IMR-90 (cell line): Measurements from ENCODE around the gene AGAP1. TPM values are rescaled to one million over a fixed set of nuclear protein-coding genes. Genes with fewer than 3 reads are reported as not detected.

Experiments
- ATAC-seq: fragments of 200-7000 bp; cut with Tn5 transposase; 2 replicates; pipeline ENCODE4 v1.9.1; 2020; ENCODE audit warnings: low read depth, mild to moderate bottlenecking, moderate library complexity
- BruUV-seq: library from RNA; stranded (reverse); fragments of 400-500 nt; replicated peaks from 2 replicates; lab custom pipeline; 2021; lab: Mats Ljungman, UMichigan
- CTCF ChIA-PET: fragments of 300-600 bp; formaldehyde crosslinking; extraction: SDS; loops from one replicate; lab custom pipeline; 2021; ENCODE audit warnings: antibody characterized with exemption; lab: Yijun Ruan, JAX
- POLR2A ChIA-PET: fragments of 300-600 bp; sonication (Branson Sonifier 250); formaldehyde crosslinking; loops from one replicate; lab custom pipeline; 2022; ENCODE audit warnings: antibody characterized with exemption; ENCODE audit not compliant: unreplicated experiment; lab: Charles Lee
- DNase-seq: peaks from one replicate; pipeline ENCODE4 v3.0.0; 2013
- H2AFZ ChIP-seq: replicated peaks from 2 replicates; pipeline ENCODE3; 2013; ENCODE audit warnings: low read length, mild to moderate bottlenecking; ENCODE audit not compliant: poor library complexity
- H2AK5ac ChIP-seq: 2 replicates; pipeline ENCODE4 v1.6.1; 2013; ENCODE audit warnings: low read depth, low read length, inconsistent platforms
- H2AK9ac ChIP-seq: replicated peaks from 2 replicates; pipeline ENCODE3; 2013; ENCODE audit warnings: mild to moderate bottlenecking, low read depth, low read length, moderate library complexity; ENCODE audit not compliant: poor library complexity
- H2BK120ac ChIP-seq: 2 replicates; pipeline ENCODE4 v1.6.1; 2013; ENCODE audit warnings: low read depth, low read length, inconsistent platforms
- H2BK15ac ChIP-seq: 3 replicates; pipeline ENCODE4 v1.6.1; 2013; ENCODE audit warnings: low read depth, low read length, inconsistent platforms
- H2BK20ac ChIP-seq: 2 replicates; pipeline ENCODE4 v1.6.1; 2013; ENCODE audit warnings: low read depth, mild to moderate bottlenecking, inconsistent platforms, low read length, moderate library complexity
- H2BK5ac ChIP-seq: 2 replicates; pipeline ENCODE4 v1.6.1; 2013; ENCODE audit warnings: mild to moderate bottlenecking, low read depth, low read length, inconsistent platforms; ENCODE audit not compliant: poor library complexity, severe bottlenecking
- H3K14ac ChIP-seq: replicated peaks from 2 replicates; pipeline ENCODE4 v1.6.1; 2013; ENCODE audit warnings: low read depth, low read length, inconsistent platforms
- H3K18ac ChIP-seq: 2 replicates; pipeline ENCODE4 v1.6.1; 2013; ENCODE audit warnings: low read depth, low read length, control low read depth
- H3K23ac ChIP-seq: 2 replicates; pipeline ENCODE4 v1.6.1; 2013; ENCODE audit warnings: low read depth, low read length, inconsistent platforms
- H3K27ac ChIP-seq: 2 replicates; pipeline ENCODE4 v1.5.1; 2013; ENCODE audit warnings: mild to moderate bottlenecking, control low read depth, low read length; ENCODE audit not compliant: insufficient read depth
- H3K27me3 ChIP-seq: 2 replicates; pipeline ENCODE4 v1.6.1; 2013; ENCODE audit warnings: low read length; ENCODE audit not compliant: control insufficient read depth, insufficient read depth
- H3K36me3 ChIP-seq: 2 replicates; pipeline ENCODE4 v1.6.1; 2013; ENCODE audit warnings: low read length, mixed read lengths; ENCODE audit not compliant: control insufficient read depth, insufficient read depth
- H3K4ac ChIP-seq: 2 replicates; pipeline ENCODE4 v1.6.1; 2013; ENCODE audit warnings: low read depth, low read length, inconsistent platforms
- H3K4me1 ChIP-seq: 2 replicates; pipeline ENCODE4 v1.6.1; 2013; ENCODE audit warnings: low read length, mixed read lengths; ENCODE audit not compliant: control insufficient read depth, insufficient read depth
- H3K4me2 ChIP-seq: 2 replicates; pipeline ENCODE4 v1.6.1; 2013; ENCODE audit warnings: low read depth, mild to moderate bottlenecking, control low read depth, low read length, moderate library complexity
- H3K4me3 ChIP-seq: 2 replicates; pipeline ENCODE4 v1.5.1; 2013; ENCODE audit warnings: low read depth, mild to moderate bottlenecking, control low read depth, low read length, moderate library complexity; ENCODE audit not compliant: insufficient read depth
- H3K56ac ChIP-seq: 2 replicates; pipeline ENCODE4 v1.6.1; 2013; ENCODE audit warnings: low read length, inconsistent platforms; ENCODE audit not compliant: insufficient read depth; ENCODE audit errors: extremely low read depth
- H3K79me1 ChIP-seq, 2 experiments: 2 replicates each; pipeline ENCODE4 v1.6.1; 2013; ENCODE audit warnings: low read length in 2 of 2, inconsistent platforms in 1 of 2, low read depth in 1 of 2
- H3K9ac ChIP-seq: 2 replicates; pipeline ENCODE4 v1.6.1; 2013; ENCODE audit warnings: low read depth, low read length, control low read depth
- H3K9me1 ChIP-seq: 2 replicates; pipeline ENCODE4 v1.6.1; 2013; ENCODE audit warnings: low read length, inconsistent platforms; ENCODE audit not compliant: insufficient read depth
- H3K9me3 ChIP-seq: 2 replicates; pipeline ENCODE4 v1.6.1; 2013; ENCODE audit warnings: low read length; ENCODE audit not compliant: control insufficient read depth, insufficient read depth
- H4K20me1 ChIP-seq: 2 replicates; pipeline ENCODE4 v1.6.1; 2013; ENCODE audit warnings: low read length, inconsistent platforms; ENCODE audit not compliant: insufficient read depth
- H4K5ac ChIP-seq: 2 replicates; pipeline ENCODE4 v1.6.1; 2013; ENCODE audit warnings: mild to moderate bottlenecking, low read depth, low read length, control low read depth
- H4K8ac ChIP-seq, 2 experiments: 2 replicates each; pipeline ENCODE4 v1.6.1; 2013; ENCODE audit warnings: low read depth in 2 of 2, low read length in 2 of 2, control low read depth in 1 of 2, inconsistent platforms in 1 of 2
- H4K91ac ChIP-seq: 2 replicates; pipeline ENCODE4 v1.6.1; 2013; ENCODE audit warnings: low read depth, low read length, inconsistent platforms; ENCODE audit not compliant: insufficient read depth
- CHD1 ChIP-seq: IDR thresholded peaks from 2 replicates; pipeline ENCODE4 v1.6.1; 2012; ENCODE audit warnings: low read depth, low read length, improper control_type of control experiment
- FOS ChIP-seq: fragments of 150-350 bp; IDR thresholded peaks from 2 replicates; pipeline ENCODE4 v1.6.1; 2016; ENCODE audit warnings: low read depth, low read length
- MAFK ChIP-seq: IDR thresholded peaks from 2 replicates; pipeline ENCODE4 v1.6.1; 2012; ENCODE audit warnings: low read depth, low read length, improper control_type of control experiment
- MAZ ChIP-seq: IDR thresholded peaks from 2 replicates; pipeline ENCODE4 v1.6.1; 2012; ENCODE audit warnings: low read depth, mild to moderate bottlenecking, low read length, improper control_type of control experiment, moderate library complexity, borderline replicate concordance
- MXI1 ChIP-seq: IDR thresholded peaks from 2 replicates; pipeline ENCODE4 v1.6.1; 2012; ENCODE audit warnings: low read depth, mild to moderate bottlenecking, low read length, moderate library complexity, borderline replicate concordance
- POLR2A ChIP-seq: IDR thresholded peaks from 2 replicates; pipeline ENCODE4 v1.6.1; 2012; ENCODE audit warnings: mild to moderate bottlenecking, low read depth, low read length
- RAD21 ChIP-seq: IDR thresholded peaks from 2 replicates; pipeline ENCODE4 v1.6.1; 2012; ENCODE audit warnings: low read length, improper control_type of control experiment
- RFX5 ChIP-seq: IDR thresholded peaks from 2 replicates; pipeline ENCODE4 v1.8.0; 2012; ENCODE audit warnings: low read depth, mild to moderate bottlenecking, low read length, moderate library complexity
- SMC3 ChIP-seq: fragments of 150-350 bp; IDR thresholded peaks from 2 replicates; pipeline ENCODE4 v1.6.1; 2016; ENCODE audit warnings: low read depth, mild to moderate bottlenecking, antibody characterized with exemption, low read length, moderate library complexity
- WGBS, 2 experiments: methylation state at CpG; one replicate each; pipeline versions ENCODE4 v1.1.5 to v1.1.7; 2013; ENCODE audit warnings: missing lambda C conversion rate in 2 of 2; ENCODE audit not compliant: insufficient read length in 1 of 2; ENCODE audit errors: extremely low coverage in 2 of 2; 5-methylcytosine and 5-hydroxymethylcytosine counted together
- dilution Hi-C: fragments of 300-500 bp; cut with HindIII; formaldehyde crosslinking; loops from one replicate; pipeline ENCODE4 v1.14.3; 2018; ENCODE audit warnings: low sequenced_read_pairs; ENCODE audit not compliant: unreplicated experiment
- in situ Hi-C: fragments of 300-500 bp; cut with MboI; formaldehyde crosslinking; loops from 3 replicates; pipeline ENCODE4 v1.14.3; 2019; ENCODE audit warnings: low sequenced_read_pairs, inconsistent platforms, mixed read lengths
- intact Hi-C: fragments of 100-400 bp; cut with micrococcal nuclease; formaldehyde crosslinking; loops from 2 replicates; pipeline ENCODE4 v1.10.0; 2022
- polyA plus RNA-seq, 3 experiments: library from polyadenylated mRNA; depleted of rRNA; stranded (reverse); fragments of >200 nt; gene quantifications; 2 replicates each; pipeline ENCODE4 v1.2.3, GENCODE V29; 2012; ENCODE audit warnings: low replicate concordance in 1 of 3
- total RNA-seq: library from RNA; depleted of rRNA; stranded (reverse); fragments of >200 nt; gene quantifications from 2 replicates; pipeline ENCODE4 v1.2.3, GENCODE V29; 2012
- TF ChIP-seq, protein P1 (sequence below): fragments of 150-350 bp; IDR thresholded peaks from 2 replicates; pipeline ENCODE4 v1.6.1; 2016; ENCODE audit warnings: low read depth, mild to moderate bottlenecking, low read length, moderate library complexity, borderline replicate concordance
- TF ChIP-seq, protein P2 (sequence below): fragments of 150-350 bp; IDR thresholded peaks from 2 replicates; pipeline ENCODE4 v1.6.1; 2017; ENCODE audit warnings: mild to moderate bottlenecking, antibody characterized with exemption, low read length, low read depth

AGAP1 gene
- total and polyA plus RNA-seq, 2 of the 4 experiments (the other 2 are of a cell fraction): 15.1 to 16.4 TPM

DNA sequence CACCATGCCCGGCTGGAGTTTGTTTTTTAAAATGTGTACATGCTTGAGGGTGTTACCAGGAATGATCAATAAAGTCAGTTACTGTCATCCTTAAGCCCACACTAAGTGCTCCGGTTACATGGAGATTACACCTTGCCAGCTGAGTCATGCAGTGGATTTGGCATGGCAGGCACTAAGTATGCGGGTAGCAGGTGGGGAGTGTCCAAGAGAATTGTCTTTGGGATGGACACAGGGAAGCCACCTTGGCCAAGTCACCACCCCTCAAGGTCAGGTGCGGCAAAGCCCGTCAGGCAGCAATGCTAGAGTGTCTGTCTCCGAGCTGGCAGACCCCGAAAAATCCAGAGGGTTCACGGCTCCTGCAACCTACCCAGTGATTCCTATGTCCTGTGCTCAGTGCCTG lies 619.6 kb downstream of the AGAP1 start:
- Histone ChIP-seq H3K4me3 (no peak overlapping the region), H2BK15ac (no peak overlapping the region), H4K5ac (no peak overlapping the region), H3K36me3 (no peaks in the 10 kb centered on the region), H3K14ac (no peak overlapping the region), H2AK9ac (no peak overlapping the region), H2AFZ (no peak overlapping the region), H4K91ac (no peak overlapping the region), H3K27me3 (no peaks in the 10 kb centered on the region), H4K20me1 (peaks cover 8% of the 10 kb centered on the region; the same call in 1 of the 2 replicates), H3K56ac (no peak overlapping the region), H3K4me1 (peaks cover 1% of the 10 kb centered on the region; the same call in 1 of the 2 replicates), H3K4me2 (no peak overlapping the region), H3K9ac (no peak overlapping the region), H2BK120ac (no peak overlapping the region), H3K9me3 (no peaks in the 10 kb centered on the region), H3K4ac (no peak overlapping the region), H3K27ac (no peak overlapping the region), H4K8ac (no peak overlapping the region), H2BK5ac (no peak overlapping the region), H3K18ac (no peak overlapping the region), H2BK20ac (no peak overlapping the region), H3K23ac (no peak overlapping the region), H3K9me1 (no peaks in the 10 kb centered on the region), H2AK5ac (no peak overlapping the region), H3K79me1 (no peaks in the 10 kb centered on the region)
- in situ Hi-C loops (no loop called here), dilution Hi-C loops (no loop called here), intact Hi-C loops (no loop called here)
- TF ChIP-seq RAD21 (no peak), MXI1 (no peak), MAZ (no peak), MAFK (no peak), CHD1 (no peak), POLR2A (no peak), SMC3 (no peak), RFX5 (no peak), FOS (no peak)
- TF ChIP-seq, protein P1, sequence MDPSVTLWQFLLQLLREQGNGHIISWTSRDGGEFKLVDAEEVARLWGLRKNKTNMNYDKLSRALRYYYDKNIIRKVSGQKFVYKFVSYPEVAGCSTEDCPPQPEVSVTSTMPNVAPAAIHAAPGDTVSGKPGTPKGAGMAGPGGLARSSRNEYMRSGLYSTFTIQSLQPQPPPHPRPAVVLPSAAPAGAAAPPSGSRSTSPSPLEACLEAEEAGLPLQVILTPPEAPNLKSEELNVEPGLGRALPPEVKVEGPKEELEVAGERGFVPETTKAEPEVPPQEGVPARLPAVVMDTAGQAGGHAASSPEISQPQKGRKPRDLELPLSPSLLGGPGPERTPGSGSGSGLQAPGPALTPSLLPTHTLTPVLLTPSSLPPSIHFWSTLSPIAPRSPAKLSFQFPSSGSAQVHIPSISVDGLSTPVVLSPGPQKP: no peak
- TF ChIP-seq, protein P2, sequence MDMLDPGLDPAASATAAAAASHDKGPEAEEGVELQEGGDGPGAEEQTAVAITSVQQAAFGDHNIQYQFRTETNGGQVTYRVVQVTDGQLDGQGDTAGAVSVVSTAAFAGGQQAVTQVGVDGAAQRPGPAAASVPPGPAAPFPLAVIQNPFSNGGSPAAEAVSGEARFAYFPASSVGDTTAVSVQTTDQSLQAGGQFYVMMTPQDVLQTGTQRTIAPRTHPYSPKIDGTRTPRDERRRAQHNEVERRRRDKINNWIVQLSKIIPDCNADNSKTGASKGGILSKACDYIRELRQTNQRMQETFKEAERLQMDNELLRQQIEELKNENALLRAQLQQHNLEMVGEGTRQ: no peak
- WGBS, 2 experiments: 100% methylated on average over 1 of the region's 8 CpGs; no CpG with 5 or more reads in 1 of the 2 experiments
- ATAC-seq (no peak), DNase-seq (no peak)
- POLR2A ChIA-PET: no interaction called here
- CTCF ChIA-PET: no interaction called here
- BruUV-seq: no TSS peak
